ENCODE measurements around the gene B4GALT7. TPM values are rescaled to one million over a fixed set of nuclear protein-coding genes. Genes with fewer than 3 reads are reported as not detected.

The B4GALT7 gene
- total RNA-seq, 2 experiments from 2014 or later = 24.9 to 38.5 TPM

GRCh38 chr5:177595991-177596774 is 3.7 kb upstream of the B4GALT7 start:
- Histone ChIP-seq H3K79me2 (ENCODE audit: insufficient read depth, low read depth, low read length) (peaks cover 27% of the 10 kb centered on the region), H3K9me3 (ENCODE audit: low read length) (no peaks in the 10 kb centered on the region), H3K4me3 (ENCODE audit: low read depth, low read length, poor library complexity, severe bottlenecking) (no peak overlapping the region), H3K36me3 (ENCODE audit: insufficient read depth, low read length) (peaks cover 41% of the 10 kb centered on the region), H3K4me2 (ENCODE audit: low read length) (no peak overlapping the region), H3K4me1 (ENCODE audit: insufficient read depth, low read length, poor library complexity, severe bottlenecking) (peaks cover 26% of the 10 kb centered on the region), H2AFZ (ENCODE audit: low read length) (no peak overlapping the region), H4K20me1 (ENCODE audit: insufficient read depth, low read length) (0 out of 2 replicates have a peak, but pooled peaks cover 5% of the 10 kb centered on the region), H3K9me2 (ENCODE audit: insufficient read depth, low read length) (no peaks in the 10 kb centered on the region), H3K27ac (ENCODE audit: low read depth, low read length, poor library complexity, severe bottlenecking) (no peak overlapping the region)
- no peak for DNase-seq (ENCODE audit: low spot score)
- no TSS peak for BruUV-seq (replicated peaks)
- ChIA-PET CTCF (ENCODE audit: unreplicated experiment) (no interaction called here), POLR2A (no interaction called here)
- TF ChIP-seq, protein P1, sequence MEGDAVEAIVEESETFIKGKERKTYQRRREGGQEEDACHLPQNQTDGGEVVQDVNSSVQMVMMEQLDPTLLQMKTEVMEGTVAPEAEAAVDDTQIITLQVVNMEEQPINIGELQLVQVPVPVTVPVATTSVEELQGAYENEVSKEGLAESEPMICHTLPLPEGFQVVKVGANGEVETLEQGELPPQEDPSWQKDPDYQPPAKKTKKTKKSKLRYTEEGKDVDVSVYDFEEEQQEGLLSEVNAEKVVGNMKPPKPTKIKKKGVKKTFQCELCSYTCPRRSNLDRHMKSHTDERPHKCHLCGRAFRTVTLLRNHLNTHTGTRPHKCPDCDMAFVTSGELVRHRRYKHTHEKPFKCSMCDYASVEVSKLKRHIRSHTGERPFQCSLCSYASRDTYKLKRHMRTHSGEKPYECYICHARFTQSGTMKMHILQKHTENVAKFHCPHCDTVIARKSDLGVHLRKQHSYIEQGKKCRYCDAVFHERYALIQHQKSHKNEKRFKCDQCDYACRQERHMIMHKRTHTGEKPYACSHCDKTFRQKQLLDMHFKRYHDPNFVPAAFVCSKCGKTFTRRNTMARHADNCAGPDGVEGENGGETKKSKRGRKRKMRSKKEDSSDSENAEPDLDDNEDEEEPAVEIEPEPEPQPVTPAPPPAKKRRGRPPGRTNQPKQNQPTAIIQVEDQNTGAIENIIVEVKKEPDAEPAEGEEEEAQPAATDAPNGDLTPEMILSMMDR (conservative IDR thresholded peaks at IDR 0.05; ENCODE audit: low read length) = no peak
- no peak for TF ChIP-seq EZH2phosphoT487 (IDR thresholded peaks at IDR 0.05; ENCODE audit: borderline replicate concordance, low read depth, low read length)
- intact Hi-C loops (cut with micrococcal nuclease; ENCODE audit: unreplicated experiment) = loop anchor here (10.0 kb wide), 2 partner anchors 191 to 469 kb away; partner anchors contain the start of genes F12 and PFN3

DNA sequence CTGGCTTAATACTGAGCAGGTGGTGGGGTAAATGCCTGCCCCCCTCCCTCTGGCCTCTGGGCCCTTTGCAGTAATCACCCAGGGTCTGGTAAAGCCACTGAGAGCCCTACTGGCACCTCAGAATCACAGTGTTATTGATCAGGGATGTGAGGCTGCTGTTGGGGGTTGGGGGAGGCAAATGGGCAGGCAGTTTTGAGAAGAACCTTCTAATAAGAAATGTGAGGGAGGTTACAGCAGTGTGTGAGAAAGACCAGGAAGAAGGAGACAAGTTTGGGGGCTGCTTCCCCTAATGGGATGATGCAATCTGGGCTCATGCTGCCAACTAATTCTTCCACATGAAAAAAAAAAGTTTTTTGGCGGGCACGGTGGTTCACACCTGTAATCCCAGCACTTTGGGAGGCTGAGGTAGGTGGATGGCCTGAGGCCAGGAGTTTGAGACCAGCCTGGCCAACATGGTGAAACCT is 3.1 kb upstream of the B4GALT7 start:
- Histone ChIP-seq H2AFZ (ENCODE audit: low read length) (no peak overlapping the region), H3K9me2 (ENCODE audit: insufficient read depth, low read length) (no peaks in the 10 kb centered on the region), H3K4me1 (ENCODE audit: insufficient read depth, low read length, poor library complexity, severe bottlenecking) (peaks cover 26% of the 10 kb centered on the region), H3K36me3 (ENCODE audit: insufficient read depth, low read length) (peaks cover 41% of the 10 kb centered on the region), H3K79me2 (ENCODE audit: insufficient read depth, low read depth, low read length) (peaks cover 27% of the 10 kb centered on the region), H4K20me1 (ENCODE audit: insufficient read depth, low read length) (0 out of 2 replicates have a peak, but pooled peaks cover 5% of the 10 kb centered on the region), H3K4me2 (ENCODE audit: low read length) (no peak overlapping the region), H3K27ac (ENCODE audit: low read depth, low read length, poor library complexity, severe bottlenecking) (no peak overlapping the region), H3K9me3 (ENCODE audit: low read length) (no peaks in the 10 kb centered on the region), H3K4me3 (ENCODE audit: low read depth, low read length, poor library complexity, severe bottlenecking) (no peak overlapping the region)
- no TSS peak for BruUV-seq (replicated peaks)
- ChIA-PET CTCF (ENCODE audit: unreplicated experiment) (no interaction called here), POLR2A (no interaction called here)
- intact Hi-C loops (cut with micrococcal nuclease; ENCODE audit: unreplicated experiment) = loop anchor here (10.0 kb wide), 2 partner anchors 192 to 468 kb away; partner anchors contain the start of genes F12 and PFN3
- DNase-seq (ENCODE audit: low spot score) = no peak
- no peak for TF ChIP-seq EZH2phosphoT487 (IDR thresholded peaks at IDR 0.05; ENCODE audit: borderline replicate concordance, low read depth, low read length)
- TF ChIP-seq, protein P1 (conservative IDR thresholded peaks at IDR 0.05; ENCODE audit: low read length) = no peak

GRCh38 chr5:177598477-177598876 is 1.5 kb upstream of the B4GALT7 start:
- CTCF ChIA-PET (ENCODE audit: unreplicated experiment) = no interaction called here
- Histone ChIP-seq H3K4me1 (ENCODE audit: insufficient read depth, low read length, poor library complexity, severe bottlenecking) (peaks cover 18% of the 10 kb centered on the region), H4K20me1 (ENCODE audit: insufficient read depth, low read length) (no peaks in the 10 kb centered on the region), H3K27ac (ENCODE audit: low read depth, low read length, poor library complexity, severe bottlenecking) (no peak overlapping the region), H3K9me2 (ENCODE audit: insufficient read depth, low read length) (no peaks in the 10 kb centered on the region), H3K36me3 (ENCODE audit: insufficient read depth, low read length) (peaks cover 36% of the 10 kb centered on the region), H3K4me3 (ENCODE audit: low read depth, low read length, poor library complexity, severe bottlenecking) (no peak overlapping the region), H3K4me2 (ENCODE audit: low read length) (no peak overlapping the region), H3K79me2 (ENCODE audit: insufficient read depth, low read depth, low read length) (peaks cover 13% of the 10 kb centered on the region; the same call in 1 of the 2 replicates), H3K9me3 (ENCODE audit: low read length) (no peaks in the 10 kb centered on the region), H2AFZ (ENCODE audit: low read length) (no peak overlapping the region)
- no peak for TF ChIP-seq EZH2phosphoT487 (IDR thresholded peaks at IDR 0.05; ENCODE audit: borderline replicate concordance, low read depth, low read length)
- TF ChIP-seq, protein P1 (conservative IDR thresholded peaks at IDR 0.05; ENCODE audit: low read length) = no peak
- POLR2A ChIA-PET = interaction anchor here (0.6 kb wide), 1 partner anchor 21 kb away, joined by 5 read pairs; no protein-coding TSS in a partner anchor
- no peak for DNase-seq (ENCODE audit: low spot score)
- BruUV-seq (replicated peaks) = no TSS peak
- intact Hi-C loops (cut with micrococcal nuclease; ENCODE audit: unreplicated experiment) = loop anchor here (10.0 kb wide), 2 partner anchors 194 to 466 kb away; partner anchors contain the start of genes F12 and PFN3
